Stimulated activated CD4-positive, alpha-beta T cell treated with anti-CD3 and anti-CD28 coated beads, Interleukin-2, amount 100 ng/mL, for 4 hours (primary cell): ENCODE data around the gene SLCO2B1.

Experiments
- DNase-seq: peaks from one replicate; pipeline ENCODE4 v3.0.0-alpha.2; 2020; ENCODE audit warnings: low read depth

SLCO2B1 gene

DNA sequence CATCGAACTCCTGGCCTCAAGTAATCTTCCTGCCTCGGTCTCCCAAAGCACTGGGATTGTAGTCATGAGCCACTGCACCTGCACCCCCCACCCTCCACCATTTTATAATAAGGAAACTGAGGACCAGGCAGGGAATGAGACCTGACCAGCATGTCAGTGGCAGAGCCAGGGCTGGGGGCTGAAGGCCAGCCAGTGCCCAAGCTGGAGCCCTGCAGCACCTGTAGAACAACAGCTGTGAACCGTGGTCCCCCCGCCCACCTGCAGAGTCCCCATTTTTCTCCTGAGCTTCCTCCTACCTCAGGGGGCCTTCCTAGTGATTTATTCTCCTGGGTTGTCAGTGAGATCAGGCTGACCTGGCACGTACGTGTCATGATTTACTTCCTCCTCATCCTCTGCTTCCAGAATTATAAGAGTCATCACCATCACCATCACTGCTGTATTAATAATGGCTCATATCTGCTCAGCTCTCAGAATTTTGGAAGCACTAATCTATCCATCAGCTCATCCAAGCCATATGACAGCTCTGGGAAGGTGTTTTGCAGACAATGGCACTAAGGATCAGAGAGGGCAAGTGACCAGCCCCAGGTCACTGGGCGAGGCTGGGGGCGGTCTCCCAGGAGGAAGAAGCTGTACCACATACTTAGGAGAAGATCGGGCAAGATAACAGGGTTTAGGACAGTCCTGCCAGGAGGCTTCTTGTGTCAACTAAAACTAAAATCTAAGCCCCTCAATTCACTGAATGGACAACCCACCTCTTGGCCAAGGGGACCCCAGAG, 5.5 kb upstream of the SLCO2B1 start:
- no peak for DNase-seq

DNA sequence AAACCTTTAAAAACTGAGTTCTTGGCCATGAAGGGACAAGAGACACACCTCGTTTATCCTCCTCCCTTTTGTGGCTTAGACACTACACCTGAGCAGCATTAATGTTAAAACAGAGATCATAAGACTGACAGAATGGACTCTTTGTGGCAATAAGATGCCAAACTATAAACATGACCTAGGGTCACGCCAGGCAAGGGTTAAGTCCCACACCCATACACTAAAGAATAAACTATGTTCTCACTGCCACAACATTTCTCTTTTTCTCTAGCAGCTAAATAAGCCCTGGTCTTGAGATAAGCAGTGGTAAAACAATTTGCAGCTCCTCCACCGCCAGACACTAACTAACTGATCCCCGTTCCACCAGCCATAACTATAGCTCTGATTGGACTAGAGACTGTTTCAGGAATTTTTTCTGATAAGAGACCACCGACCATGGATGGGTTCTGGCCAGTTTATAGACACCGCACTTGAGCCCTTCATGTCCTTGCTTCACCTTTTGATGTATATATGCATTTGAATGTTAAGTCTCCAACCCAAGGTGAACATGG, 4.9 kb upstream of the SLCO2B1 start:
- no peak for DNase-seq

DNA sequence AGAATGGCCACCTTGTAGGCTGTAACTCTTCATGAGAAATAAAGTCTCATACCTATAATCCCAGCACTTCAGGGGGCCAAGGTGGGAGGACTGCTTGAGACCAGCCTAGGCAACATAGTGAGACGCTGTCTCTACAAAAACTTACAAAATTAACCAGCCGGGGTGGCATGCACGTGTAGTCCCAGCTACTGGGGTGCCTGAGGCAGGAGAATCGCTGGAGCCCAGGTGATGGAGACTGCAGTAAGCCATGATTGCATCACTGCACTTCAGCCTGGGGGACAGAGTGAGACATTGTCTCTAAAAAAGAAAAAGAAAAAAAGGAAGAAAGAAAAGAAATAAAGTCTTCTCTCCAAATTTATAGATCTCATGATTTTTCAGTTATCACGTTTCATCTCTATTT, 4.2 kb upstream of the SLCO2B1 start:
- DNase-seq = no peak

DNA sequence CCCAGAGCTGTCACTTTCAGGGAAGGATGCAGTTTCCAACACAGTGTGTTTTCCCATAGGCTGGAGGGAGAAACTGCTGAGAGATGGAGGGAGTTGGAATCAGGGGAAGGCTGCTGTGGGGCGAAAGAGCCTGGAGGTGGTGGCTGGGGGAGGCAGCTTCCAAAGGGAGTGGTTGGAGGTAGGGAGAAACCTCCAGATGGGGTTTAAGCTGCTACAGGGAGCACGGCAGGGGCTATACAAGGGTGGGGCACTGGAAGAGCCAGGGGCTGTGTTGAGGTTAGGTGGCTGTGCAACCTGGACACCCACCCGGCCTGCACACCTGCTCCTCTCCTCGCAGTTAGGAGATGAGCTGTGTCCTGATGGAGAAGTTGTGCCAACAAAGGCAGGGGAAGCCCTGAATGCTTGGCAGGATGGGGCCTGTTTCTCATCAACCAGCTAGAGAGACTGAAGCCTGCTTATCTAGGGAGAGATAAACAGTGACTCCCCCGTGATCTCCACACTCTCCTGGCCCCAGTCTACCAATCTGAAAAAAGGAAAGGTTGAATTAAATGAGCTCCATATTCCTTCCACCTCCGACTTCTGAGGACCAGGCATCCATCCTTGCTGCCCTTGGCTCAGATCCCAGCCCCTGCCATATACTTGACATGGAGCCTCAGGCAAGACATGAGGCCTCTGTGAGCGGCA, 3.6 kb upstream of the SLCO2B1 start:
- no peak for DNase-seq

DNA sequence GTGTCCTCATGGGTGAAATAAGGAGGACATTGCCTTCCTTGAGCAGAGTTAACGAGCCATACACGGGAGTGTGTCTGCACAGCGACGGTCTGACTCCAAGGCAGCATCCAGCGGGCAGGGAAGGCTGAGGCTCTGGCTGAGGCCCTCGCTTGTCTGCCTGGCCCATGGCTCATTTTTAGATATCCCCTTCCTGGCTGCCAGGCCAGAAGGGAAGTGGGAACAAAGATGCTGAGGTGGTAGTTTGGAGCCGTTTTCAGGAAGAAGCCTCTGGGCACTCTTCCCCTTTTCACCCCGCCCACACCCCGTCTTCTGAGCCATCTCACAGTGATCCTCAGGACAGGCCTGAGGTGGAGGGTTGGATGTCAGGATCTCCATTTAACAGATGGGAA, 3.0 kb upstream of the SLCO2B1 start:
- no peak for DNase-seq

DNA sequence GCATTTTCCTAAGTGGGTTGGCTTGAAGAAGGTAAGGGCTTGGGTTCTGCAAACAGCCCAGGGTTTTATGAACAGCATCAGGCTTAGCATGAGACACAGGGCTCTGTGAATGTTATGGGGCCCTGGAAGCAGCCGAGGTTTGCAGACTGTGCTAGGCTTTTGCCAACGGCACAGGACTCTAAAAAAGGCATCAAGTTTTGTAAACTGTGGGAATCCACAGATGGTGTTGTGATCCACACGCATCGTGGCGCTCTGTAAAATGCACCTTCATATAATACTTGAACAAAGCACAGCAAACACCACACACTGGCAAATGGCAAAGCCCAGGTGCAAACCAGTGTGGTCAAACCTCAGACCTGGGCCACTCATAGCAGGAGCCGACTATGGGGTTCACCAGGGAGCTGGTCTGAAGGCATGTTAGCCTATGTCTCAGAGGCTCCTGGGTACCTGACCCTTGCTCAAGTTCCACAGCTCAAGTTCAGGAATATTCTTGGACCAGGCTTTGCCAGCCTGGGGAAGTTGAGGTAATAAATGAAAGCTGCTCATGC, 2.4 kb upstream of the SLCO2B1 start:
- no peak for DNase-seq

DNA sequence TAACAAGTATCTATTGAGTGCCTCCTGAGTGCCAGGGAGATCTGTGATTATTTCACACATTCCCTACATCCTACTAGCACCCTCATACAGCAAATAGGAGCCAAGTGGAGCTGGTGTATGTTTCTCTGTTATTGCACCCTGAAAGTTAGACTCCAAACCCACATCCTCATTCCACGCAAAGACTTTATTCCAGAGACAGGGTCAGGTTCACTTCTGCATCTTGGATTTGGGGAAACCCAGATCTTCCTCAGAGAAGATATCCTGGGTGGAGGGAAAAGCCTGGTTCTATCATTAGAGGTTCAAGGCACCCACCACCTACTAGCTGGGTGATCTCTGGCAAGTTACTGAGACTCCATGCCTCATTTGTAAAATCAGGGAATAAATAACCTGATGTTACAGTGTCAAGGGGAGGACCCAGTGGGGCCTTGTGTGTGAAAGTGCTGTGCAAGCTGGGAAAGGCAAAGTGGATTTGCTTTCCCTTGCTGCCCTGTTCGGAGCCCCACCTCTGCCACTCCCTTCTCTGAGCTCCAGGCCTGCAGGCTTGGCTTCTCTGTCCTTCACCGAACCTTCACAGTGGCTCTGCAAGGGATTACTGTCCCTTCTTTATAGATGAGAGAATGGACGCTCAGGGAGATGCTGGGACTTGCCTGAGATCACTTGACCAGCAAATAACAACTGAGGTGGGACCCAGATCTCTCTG, 991 bp upstream of the SLCO2B1 start:
- DNase-seq = no peak

DNA sequence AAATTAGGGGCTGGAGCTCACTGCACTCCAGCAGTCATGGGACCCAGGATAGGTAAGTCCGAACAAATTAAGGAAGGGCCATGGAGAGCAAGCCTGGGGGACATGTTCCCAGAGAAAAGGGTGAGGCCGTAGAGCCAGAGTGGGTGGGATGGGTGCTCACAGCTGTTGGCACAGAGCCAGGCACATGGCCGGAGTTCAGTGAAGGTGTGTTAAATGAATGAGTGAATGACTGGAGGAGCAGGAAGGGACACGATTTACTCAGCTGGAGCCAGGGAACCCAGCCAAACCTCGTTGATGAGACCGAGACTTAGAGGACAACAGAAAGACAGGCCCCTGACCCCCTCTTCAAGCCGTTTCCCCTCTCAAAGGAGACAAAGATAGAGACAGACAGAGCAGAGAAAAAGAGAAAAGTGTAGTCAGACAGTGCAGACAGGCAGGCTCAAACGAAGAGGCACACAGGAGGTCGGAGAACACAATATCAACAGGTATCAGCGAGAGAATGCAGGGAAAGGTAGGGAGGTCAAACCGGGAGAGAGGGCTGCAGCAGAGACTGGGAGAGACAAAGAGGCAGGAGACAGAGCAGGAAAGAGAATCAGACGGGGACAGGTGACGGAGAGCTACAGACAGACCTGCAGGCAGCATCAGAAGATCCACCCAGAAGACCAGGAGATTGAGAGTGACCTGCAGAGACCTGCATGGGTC, 590 bp downstream of the SLCO2B1 start:
- no peak for DNase-seq

DNA sequence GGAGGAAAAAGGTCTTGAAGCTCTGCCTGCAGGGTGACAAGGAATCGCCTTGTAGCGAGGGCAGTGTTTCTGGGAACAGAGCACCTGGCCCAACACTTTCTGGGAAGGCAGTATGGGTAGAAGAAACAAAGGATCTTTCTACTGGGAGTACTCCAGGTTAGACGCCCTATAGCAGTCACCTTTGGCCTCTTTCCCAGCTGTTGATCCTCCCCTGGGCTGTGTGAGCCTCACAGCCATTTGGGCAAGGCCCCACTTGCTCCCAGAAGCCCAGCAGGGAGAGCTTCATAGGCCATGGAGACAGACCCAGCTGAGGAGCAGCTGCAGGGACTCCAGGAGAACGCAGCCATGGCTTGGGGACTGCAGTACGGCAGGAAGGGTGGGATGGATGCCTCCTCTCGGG, 1.2 kb downstream of the SLCO2B1 start:
- DNase-seq = no peak

DNA sequence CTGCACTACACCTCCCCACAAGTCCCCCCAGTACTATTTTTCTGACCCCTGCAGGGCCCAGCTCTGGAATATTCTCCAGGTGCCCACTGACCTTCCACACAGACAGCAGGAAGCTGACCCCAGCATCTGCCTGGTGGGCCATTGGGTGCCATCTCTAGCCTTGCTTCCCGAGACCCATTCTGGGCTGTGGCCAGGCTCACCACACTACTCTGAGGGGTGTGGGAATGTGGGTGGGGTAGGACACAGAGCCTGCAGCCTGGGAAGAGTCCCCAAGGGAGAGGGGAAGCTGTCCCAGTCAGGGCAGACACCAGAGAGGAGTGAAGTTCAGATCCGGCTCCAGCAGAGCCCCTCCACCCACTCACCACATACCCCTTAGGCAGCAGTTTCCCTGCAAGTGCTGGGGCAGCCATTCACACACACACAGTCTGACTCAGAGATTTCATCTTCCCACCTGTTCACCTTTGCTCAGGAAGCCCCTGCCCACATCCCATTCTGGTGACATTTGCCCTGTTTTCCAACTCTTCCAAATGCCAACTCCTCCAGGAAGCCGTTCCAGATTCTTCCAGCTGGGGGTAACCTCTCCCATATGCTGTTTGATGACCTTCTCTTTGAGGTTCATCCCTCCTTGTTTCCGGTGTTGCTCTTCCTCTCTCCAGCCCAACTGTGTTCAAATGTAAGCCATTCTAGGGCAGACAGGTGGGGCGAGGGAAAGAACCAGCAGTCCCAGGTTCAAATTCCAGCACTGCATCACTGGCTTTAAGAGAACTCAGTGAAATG, 1.9 kb downstream of the SLCO2B1 start:
- DNase-seq = no peak

DNA sequence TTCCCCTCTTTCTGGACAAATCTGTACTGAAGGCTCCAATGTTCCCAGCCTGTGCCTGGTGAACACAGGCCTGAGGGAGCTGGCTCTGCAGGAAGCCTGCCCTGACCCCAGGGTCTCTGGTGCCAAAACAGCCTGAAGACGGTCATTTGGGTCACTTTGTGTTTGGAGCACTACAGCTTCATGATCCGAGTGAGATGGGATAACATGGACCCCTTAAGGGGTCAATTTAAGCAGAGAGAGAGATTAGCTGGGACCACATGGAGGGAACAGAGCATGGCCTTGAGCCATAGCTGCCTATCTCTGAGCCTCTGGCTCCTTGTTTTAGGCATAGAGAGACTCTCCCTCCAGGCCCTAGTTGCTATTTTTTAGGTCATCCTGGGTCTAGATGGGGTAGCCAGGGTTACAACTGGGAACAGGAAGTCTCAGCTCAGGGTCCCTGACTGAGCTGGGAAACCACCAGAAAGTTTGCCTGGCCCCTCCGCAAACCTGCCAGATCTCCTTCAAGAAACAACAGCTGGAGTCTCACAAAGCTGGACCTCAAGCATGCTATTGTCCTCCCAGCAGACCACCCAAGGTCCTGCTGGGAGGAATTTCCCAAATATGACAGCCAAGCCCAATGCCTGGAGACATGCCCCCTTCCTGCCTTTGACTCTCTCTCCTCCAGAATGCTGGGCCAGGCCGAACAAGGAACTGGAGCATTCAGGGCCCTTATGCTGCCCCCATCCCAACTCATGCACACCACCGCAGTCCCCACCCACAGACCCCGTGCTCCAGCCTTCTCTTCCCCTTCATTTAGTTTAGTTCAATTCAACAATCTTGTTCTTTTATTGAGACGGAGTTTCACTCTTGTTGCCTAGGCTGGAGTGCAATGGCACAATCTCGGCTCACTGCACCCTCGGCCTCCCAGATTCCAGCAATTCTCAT, 4.0 kb downstream of the SLCO2B1 start:
- DNase-seq = no peak

DNA sequence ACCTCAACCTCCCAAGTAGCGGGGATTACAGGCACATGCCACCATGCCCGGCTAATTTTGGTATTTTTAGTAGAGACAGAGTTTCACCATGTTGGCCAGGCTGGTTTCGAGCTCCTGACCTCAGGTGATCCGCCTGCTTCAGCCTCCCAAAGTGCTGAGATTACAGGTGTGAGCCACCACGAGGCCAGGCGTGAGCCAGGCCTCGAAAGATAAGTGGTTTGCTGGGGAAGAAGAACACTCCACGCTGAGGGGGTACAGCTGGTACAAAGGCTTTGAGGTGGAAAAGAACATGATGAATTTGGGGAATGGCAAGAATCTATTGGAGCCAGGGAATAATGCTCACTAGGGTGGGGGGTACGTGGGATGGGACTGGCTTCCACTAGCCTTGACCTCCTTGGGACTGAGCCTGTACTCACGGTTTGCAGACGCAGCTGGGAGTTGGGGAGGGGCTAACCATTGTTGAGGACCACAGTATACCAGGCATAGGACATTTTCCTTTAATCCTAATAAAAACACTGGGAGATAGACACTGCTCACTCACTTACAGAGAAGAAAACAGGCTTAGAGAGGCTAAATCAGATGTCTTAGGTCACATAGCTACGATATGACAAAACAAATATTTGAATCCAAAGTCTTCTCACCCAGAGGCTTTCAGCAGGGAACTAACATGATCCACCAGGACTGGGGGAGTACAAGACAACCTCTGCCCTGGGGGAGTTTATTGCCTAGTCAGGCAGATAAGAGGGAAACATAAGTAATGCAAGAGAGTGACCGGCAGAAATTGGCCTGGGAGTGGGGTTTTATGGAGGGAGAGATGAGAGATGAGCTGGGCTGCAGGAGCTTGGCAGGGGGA, 4.9 kb downstream of the SLCO2B1 start:
- DNase-seq = no peak

DNA sequence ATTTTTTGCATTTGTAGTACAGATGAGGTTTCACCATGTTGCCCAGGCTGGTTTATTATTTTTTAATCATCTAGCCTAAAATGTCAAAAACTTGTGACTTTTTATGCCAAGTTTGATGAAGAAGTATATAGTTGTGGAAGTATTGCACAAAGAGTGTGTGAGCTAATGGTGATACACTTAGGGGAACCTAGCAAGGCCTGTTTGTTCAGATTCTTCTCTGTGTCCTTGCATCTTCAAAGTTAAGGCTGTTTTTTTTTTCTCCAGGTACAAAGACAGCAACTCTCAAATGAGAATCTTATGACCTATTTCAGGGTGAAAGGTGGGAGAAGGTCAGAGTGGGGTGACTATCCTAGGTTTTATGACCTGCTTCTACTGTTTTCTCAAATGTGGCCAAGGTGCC, 7.3 kb downstream of the SLCO2B1 start:
- no peak for DNase-seq

DNA sequence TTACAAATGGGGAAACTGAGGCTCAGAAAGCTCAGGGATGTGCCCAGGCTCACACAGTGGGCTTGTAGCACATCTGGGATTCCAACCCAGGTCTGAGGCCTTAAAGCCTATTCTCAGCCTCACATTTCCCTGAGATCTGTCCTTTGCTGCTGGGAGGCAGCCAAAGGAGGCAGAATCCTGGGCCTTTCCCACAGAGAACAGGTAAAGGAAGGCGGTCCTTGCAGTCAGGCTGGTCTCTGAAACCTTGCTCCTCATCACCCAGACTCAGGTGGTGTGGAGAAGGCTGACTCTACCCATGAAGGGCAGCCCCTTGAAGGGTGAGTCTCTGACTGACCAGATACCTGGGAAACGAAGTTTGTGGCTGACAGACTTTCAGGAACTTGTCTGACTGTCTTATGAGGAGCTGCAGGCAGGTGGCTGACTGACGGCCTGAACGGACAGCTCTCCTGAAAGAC, 7.8 kb downstream of the SLCO2B1 start:
- DNase-seq = no peak

DNA sequence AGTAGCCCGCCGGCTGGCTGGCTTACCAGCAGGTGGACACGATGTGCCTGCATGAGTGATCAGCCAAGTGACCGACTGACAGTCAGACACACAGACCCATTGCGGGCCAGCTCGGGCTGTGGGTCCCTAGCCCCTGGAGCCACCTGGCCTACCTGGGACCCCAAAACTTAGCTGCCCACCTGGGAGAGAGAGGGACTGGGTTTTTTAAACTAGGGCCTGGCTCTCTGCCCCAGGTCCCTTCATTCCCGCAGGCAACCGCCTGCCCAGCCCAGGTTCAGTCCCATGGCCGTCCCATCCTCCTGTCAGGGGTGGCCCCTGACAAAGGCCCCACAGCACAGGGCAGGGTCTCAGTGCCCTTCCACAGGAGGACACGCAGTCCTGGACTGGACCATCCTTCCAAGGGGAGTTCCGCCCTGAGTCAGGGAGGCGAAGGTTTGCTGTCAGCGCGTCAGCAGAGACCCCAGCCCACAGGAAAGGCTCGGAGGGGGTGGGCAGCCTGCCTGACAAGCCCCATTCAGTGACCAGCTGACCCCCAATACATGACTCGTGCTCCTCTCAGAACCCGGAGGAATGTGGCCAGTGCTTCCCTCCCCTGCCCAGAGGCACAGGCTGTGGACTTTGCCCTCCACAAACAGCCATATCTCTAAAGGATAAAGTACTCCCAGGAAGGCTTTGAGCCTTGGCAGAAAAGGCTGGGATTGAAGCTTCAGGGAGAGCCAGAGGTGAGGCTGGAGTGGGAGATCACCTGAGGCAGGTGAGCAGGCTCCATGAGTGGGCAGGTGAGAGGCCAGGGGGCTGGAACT, 8.4 kb downstream of the SLCO2B1 start:
- no peak for DNase-seq

DNA sequence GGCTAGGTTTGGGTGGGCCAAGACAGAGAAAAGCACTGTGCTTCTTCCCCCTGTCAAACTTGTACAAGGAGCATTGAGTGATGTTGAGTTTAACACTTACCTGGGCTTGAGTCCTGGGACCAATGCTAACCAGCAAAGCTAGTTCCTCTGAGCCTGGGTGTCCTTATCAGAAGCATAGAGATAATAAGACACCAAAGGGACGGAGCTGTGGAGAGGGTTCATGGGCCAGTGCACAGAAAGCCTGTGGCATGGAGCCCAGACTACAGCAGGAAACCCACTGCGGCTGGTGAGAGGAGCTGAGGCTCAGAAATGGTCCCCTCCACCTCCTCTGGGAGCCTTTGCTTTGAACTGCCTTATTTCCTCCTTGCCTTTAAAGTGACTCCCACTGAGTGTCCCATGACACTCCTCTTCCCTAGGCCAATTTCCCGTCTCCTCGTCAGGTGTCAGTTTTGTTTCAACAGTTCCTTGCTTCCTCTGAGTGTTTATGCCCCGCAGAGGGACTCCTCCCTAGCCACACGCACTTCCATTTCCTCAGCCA, 9.4 kb downstream of the SLCO2B1 start:
- no peak for DNase-seq

DNA sequence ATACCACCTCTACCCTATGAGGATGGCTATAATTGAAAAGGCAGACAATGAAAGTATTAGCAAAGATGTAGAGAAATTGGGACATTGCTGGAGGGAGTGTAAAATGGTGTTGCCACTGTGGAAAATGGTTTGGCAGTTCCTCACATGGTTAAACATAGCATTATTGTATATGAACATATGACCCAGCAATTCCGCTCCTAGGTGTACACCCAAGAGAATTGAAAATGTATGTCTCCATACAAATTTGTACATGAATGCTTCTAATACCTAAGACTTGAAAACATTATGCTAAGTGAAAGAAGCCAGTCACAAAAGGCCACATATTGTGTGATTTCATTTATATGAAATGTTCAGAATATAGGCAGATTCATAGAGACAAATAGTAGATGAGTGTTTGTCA, 10.0 kb downstream of the SLCO2B1 start:
- no peak for DNase-seq

DNA sequence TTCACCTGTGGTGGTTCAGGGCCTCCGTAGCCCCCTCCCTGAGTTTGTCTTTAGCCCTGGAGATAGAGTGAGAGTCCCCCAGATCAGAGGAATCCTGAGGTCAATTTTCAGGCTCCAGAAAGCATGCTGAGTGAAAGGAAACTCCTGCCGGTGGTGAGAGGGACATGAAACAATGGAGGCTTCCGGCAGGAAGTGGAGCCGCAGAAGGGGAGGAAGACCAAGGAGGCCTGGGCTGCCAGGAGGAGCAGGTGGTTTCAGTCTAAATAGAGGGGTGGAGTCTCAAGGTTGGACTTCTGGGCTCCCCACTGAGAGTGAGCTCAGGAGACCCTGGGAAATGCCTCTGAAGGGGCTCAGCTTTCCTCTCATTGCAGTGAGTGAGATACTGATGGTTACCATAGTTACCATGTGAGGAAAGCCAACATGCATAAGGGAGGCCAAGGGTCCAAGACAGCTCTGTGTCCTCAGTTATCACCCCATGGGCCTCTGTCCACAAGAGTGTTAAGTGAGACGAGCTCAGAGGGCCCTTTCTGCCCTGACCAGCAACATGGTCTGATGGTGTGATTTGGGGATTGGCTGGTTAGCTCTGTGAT, 10.7 kb downstream of the SLCO2B1 start:
- DNase-seq = no peak
